H1 (cell line): Measurements from ENCODE around the gene LIN54. TPM values are rescaled to one million over a fixed set of nuclear protein-coding genes. Genes with fewer than 3 reads are reported as not detected.

Source experiments
- ATF2 ChIP-seq: IDR thresholded peaks from 2 replicates; pipeline ENCODE4 v1.6.1; 2012; ENCODE audit warnings: low read length, inconsistent platforms
- BACH1 ChIP-seq: IDR thresholded peaks from 2 replicates; pipeline ENCODE4 v1.6.1; 2012; ENCODE audit warnings: low read length, improper control_type of control experiment
- CHD2 ChIP-seq: IDR thresholded peaks from 2 replicates; pipeline ENCODE4 v1.6.1; 2012; ENCODE audit warnings: low read length, improper control_type of control experiment
- E2F6 ChIP-seq: IDR thresholded peaks from 2 replicates; pipeline ENCODE4 v1.6.1; 2012; ENCODE audit warnings: inconsistent platforms
- KDM4A ChIP-seq: IDR thresholded peaks from one replicate; pipeline ENCODE4 v1.7.1; 2012; ENCODE audit warnings: low read depth, mild to moderate bottlenecking, moderate library complexity, low read length, inconsistent platforms; ENCODE audit not compliant: severe bottlenecking
- POLR2AphosphoS5 ChIP-seq: IDR thresholded peaks from 2 replicates; pipeline ENCODE4 v1.6.1; 2011; ENCODE audit warnings: low read depth, low read length
- SAP30 ChIP-seq: fragments of 300-600 bp; sonication (generic); IDR thresholded peaks from 2 replicates; pipeline ENCODE4 v1.7.1; 2012; ENCODE audit warnings: low read length, moderate library complexity, mild to moderate bottlenecking, inconsistent platforms; ENCODE audit not compliant: insufficient read depth, insufficient replicate concordance
- SIN3A ChIP-seq, 2 experiments: IDR thresholded peaks in 1 of 2; conservative IDR thresholded peaks in 1 of 2; 2 replicates each; pipeline ENCODE4 v1.6.1; 2011 to 2012; ENCODE audit warnings: low read length in 2 of 2, improper control_type of control experiment in 1 of 2, low read depth in 1 of 2, mild to moderate bottlenecking in 1 of 2
- SP2 ChIP-seq: IDR thresholded peaks from 2 replicates; pipeline ENCODE4 v1.6.1; 2012; ENCODE audit warnings: mild to moderate bottlenecking, low read length, inconsistent platforms
- SRF ChIP-seq: IDR thresholded peaks from 2 replicates; pipeline ENCODE4 v1.6.1; 2011; ENCODE audit warnings: mild to moderate bottlenecking, low read depth, low read length, moderate library complexity
- SUZ12 ChIP-seq: fragments of 200-600 bp; sonication (generic); IDR thresholded peaks from 2 replicates; pipeline ENCODE4 v1.6.1; 2012; ENCODE audit warnings: mild to moderate bottlenecking, inconsistent platforms, low read length, moderate library complexity, mixed read lengths
- TAF1 ChIP-seq: IDR thresholded peaks from 2 replicates; pipeline ENCODE4 v1.6.1; 2011; ENCODE audit warnings: mild to moderate bottlenecking, low read depth, low read length
- polyA plus RNA-seq, 7 experiments: library from polyadenylated mRNA; depleted of rRNA in 3 of 7; stranded (reverse) in 5 of 7; unstranded in 2 of 7; fragments of >200 nt in 5 of 7; fragments of 200-250 nt in 2 of 7; gene quantifications; 1 replicate in 5 of 7; 2 replicates in 1 of 7; 4 replicates in 1 of 7; pipeline versions ENCODE4 v1.2.1 to v1.2.3, GENCODE V29; 2011 to 2013; ENCODE audit warnings: missing spikeins in 2 of 7, mixed read lengths in 2 of 7
- total RNA-seq: library from RNA; stranded (reverse); fragmentation: NEBNext Ultra II Directional; extraction: Animal tissue kit (Norgen Biotek cat#: 25700); gene quantifications from 2 replicates; pipeline ENCODE4 v1.2.1, GENCODE V29; 2021

Gene LIN54
- total and polyA plus RNA-seq, 2 of the 8 experiments (the other 6 are each of a cell fraction or from before 2014, with no cell fraction given) = 5.7 to 11.1 TPM

- TF ChIP-seq KDM4A = peak; percentile 90
- no peak for TF ChIP-seq SRF
- peak; percentile 78 for TF ChIP-seq POLR2AphosphoS5
- TF ChIP-seq SIN3A (conservative IDR thresholded peaks at IDR 0.05 in 1 of 2, IDR thresholded peaks at IDR 0.05 in 1 of 2; ENCODE audit: low read depth in 1 of 2, low read length in 2 of 2) = 0 out of 4 replicates have a peak, but pooled peaks of 1 of the 2 experiments have one; percentile 18
- TF ChIP-seq SUZ12 = peak; percentile 54; the same call in 1 of the 2 replicates
- no peak for TF ChIP-seq SAP30
- TF ChIP-seq ATF2 = peak; percentile 82
- peak; percentile 92 for TF ChIP-seq BACH1
- peak; percentile 89 for TF ChIP-seq TAF1
- TF ChIP-seq SP2 = peak; percentile 45; the same call in 1 of the 2 replicates
- TF ChIP-seq CHD2 = peak; percentile 76
- TF ChIP-seq E2F6 = no peak
Observed at GRCh38 chr4:82900411-82901182, 110.0 kb downstream of the LIN54 start, which contains the start of gene THAP9 (continued).
